Subcutaneous preadipocyte (primary cell): ENCODE measurements around the gene HAO2. TPM values are rescaled to one million over a fixed set of nuclear protein-coding genes. Genes with fewer than 3 reads are reported as not detected.

Experiments
- small RNA-seq: library from RNA; depleted of rRNA; stranded (forward); fragments of <200 nt; gene quantifications from one replicate; pipeline ENCODE3, GENCODE V24; 2012
- total RNA-seq: library from RNA; depleted of rRNA; stranded (reverse); fragments of >200 nt; gene quantifications from 2 replicates; pipeline ENCODE4 v1.2.3, GENCODE V29; 2012

Gene HAO2
- total RNA-seq, result not detected in 2 replicates

DNA sequence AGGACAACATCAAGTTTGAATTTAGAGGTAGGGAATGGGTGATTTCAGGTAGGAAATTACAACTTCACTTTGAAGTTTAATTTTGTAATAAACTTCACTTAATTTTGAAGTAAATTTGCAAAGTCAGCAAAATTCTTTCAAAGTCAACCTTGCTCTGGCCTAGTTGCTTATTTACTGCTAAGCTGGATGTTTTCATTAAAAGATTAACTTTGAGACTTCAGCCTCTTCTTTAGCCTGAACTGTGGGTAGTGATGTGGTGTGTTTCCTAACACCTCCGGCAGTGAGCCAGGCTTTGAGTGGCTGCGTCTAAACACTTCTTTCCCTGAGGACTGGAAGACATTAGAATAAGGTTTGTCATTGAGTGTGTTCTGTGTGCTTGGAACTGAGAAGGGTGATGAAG lies at the start of gene HAO2:
Gene HAO2 (plus strand): TSS at position 232 of the 400 bp plus-strand sequence. CDS start 12,301 bp downstream, outside the sequence.

DNA sequence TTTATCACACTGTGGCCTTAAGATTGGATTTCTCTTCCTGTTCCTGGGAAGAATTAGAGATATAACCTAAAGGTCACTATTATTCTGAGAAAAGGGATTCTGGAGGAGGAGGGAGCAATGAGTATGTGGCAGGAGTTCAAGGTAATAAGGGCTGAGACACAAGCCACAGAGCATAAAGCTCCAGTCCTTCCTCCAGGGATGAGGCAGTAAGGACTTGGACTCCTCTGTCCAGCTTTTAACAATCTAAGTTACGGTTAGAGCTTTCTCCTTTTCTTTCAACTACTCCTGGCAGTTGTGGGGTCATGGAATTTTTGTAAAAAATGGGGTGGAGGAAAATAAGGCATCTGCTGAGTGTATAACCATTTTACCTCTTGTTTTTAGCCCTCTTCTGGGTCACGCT lies 46.4 kb downstream of the HAO2 start, which contains the start of gene HSD3B2:
Gene HSD3B2 (plus strand): TSS at position 201 of the 400 bp plus-strand sequence. CDS start 270 bp downstream, outside the sequence.

Small RNA genes lying within 50 kb of the gene (small RNA-seq; reads per million reads assigned to genes)
- 0.60 reads per million, percentile 37 among the genes with 10 or more reads in this experiment for gene RNU1-75P

Other genes starting within 250 kb of the HAO2 start
- gene WARS2, start 228.1 kb upstream of the HAO2 start, total RNA-seq, result 23.9 and 27.6 TPM in 2 replicates
- gene HSD3B2, start 46.4 kb downstream of the HAO2 start, total RNA-seq, result not detected in 2 replicates
- gene HSD3B1, start 138.4 kb downstream of the HAO2 start, total RNA-seq, result not detected in 2 replicates